Lower leg skin (tissue), 3 donors: ENCODE data around the gene NEGR1.

ENCODE experiments used
- CTCF ChIP-seq, 3 donors: fragments of 450-650 bp; IDR thresholded peaks; one replicate each; pipeline ENCODE4 v1.5.1; 2016; ENCODE audit warnings: antibody characterized with exemption in 3 of 3, mild to moderate bottlenecking in 3 of 3, moderate library complexity in 2 of 3
- POLR2A ChIP-seq, 2 donors: fragments of 450-650 bp; IDR thresholded peaks; one replicate each; pipeline ENCODE4 v1.6.1; 2016 to 2017; ENCODE audit warnings: antibody characterized with exemption in 2 of 2, mild to moderate bottlenecking in 1 of 2, moderate library complexity in 1 of 2

- TF ChIP-seq POLR2A (IDR thresholded peaks at IDR 0.05) (no peak), CTCF (IDR thresholded peaks at IDR 0.05) (no peak)
These were observed 846.4 kb downstream of the NEGR1 start for GRCh38 chr1:71435951-71436350.
